ENCODE measurements around the gene DPYSL3. TPM values are rescaled to one million over a fixed set of nuclear protein-coding genes. Genes with fewer than 3 reads are reported as not detected.

DPYSL3 gene
- total RNA-seq, 2 experiments from 2014 or later: 0.13 to 0.38 TPM

- no peak overlapping the region for H3K27ac Mint-ChIP-seq
- DNase-seq (no peak), ATAC-seq (no peak)
- no peaks in the 10 kb centered on the region for H3K36me3 Mint-ChIP-seq (ENCODE audit: low read depth)
- CTCF ChIA-PET: no interaction called here
- intact Hi-C loops (cut with micrococcal nuclease): no loop called here
- H3K27me3 Mint-ChIP-seq: peaks cover 5% of the 10 kb centered on the region
- POLR2A ChIA-PET: no interaction called here
- H3K4me3 Mint-ChIP-seq: no peak overlapping the region
- no peaks in the 10 kb centered on the region for H3K4me1 Mint-ChIP-seq (ENCODE audit: low read depth)
- TF ChIP-seq CTCF (IDR thresholded peaks at IDR 0.05): no peak
- peaks cover 2% of the 10 kb centered on the region for H3K9me3 Mint-ChIP-seq
Measured at GRCh38 chr5:147485814-147486213, 24.1 kb downstream of the DPYSL3 start.

GRCh38 chr5:147485046-147485445 lies 24.8 kb downstream of the DPYSL3 start:
- no peak for ATAC-seq
- peaks cover 3% of the 10 kb centered on the region for H3K27me3 Mint-ChIP-seq
- ChIA-PET CTCF (no interaction called here), POLR2A (no interaction called here)
- no peak overlapping the region for H3K4me3 Mint-ChIP-seq
- TF ChIP-seq CTCF (IDR thresholded peaks at IDR 0.05): no peak
- H3K36me3 Mint-ChIP-seq (ENCODE audit: low read depth): no peaks in the 10 kb centered on the region
- H3K27ac Mint-ChIP-seq: no peak overlapping the region
- intact Hi-C loops (cut with micrococcal nuclease): no loop called here
- H3K4me1 Mint-ChIP-seq (ENCODE audit: low read depth): no peaks in the 10 kb centered on the region
- DNase-seq: no peak
- H3K9me3 Mint-ChIP-seq: peaks cover 2% of the 10 kb centered on the region

DNA sequence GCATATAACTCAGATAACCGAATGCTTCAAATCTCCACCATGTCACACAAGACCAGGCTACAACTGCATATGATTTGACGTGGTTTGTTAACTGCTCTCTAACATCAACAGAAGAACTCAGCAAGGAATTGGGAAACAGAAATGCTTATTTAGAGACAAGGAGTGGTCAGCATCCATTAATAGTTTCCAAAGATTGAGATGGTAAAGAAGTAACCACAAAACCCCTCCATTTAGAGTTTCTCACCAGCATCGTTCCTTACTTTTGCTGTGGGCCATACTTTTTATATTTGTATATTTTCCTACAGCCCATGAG lies 25.2 kb downstream of the DPYSL3 start:
- no peak for TF ChIP-seq CTCF (IDR thresholded peaks at IDR 0.05)
- POLR2A ChIA-PET: no interaction called here

GRCh38 chr5:147483961-147484707 lies 25.7 kb downstream of the DPYSL3 start:
- no peak for ATAC-seq
- no peak overlapping the region for H3K4me3 Mint-ChIP-seq
- ChIA-PET POLR2A (no interaction called here), CTCF (interaction anchor here (1.3 kb wide), 1 partner anchor 114 kb away, joined by 3 read pairs; no protein-coding TSS in a partner anchor)
- H3K4me1 Mint-ChIP-seq (ENCODE audit: low read depth): no peaks in the 10 kb centered on the region
- no peak overlapping the region for H3K27ac Mint-ChIP-seq
- intact Hi-C loops (cut with micrococcal nuclease): no loop called here
- no peak for DNase-seq
- no peaks in the 10 kb centered on the region for H3K36me3 Mint-ChIP-seq (ENCODE audit: low read depth)
- no peak for TF ChIP-seq CTCF (IDR thresholded peaks at IDR 0.05)
- H3K27me3 Mint-ChIP-seq: peaks cover 6% of the 10 kb centered on the region
- peaks cover 2% of the 10 kb centered on the region for H3K9me3 Mint-ChIP-seq

More for the DNA sequence above, 25.2 kb downstream of the DPYSL3 start:
- DNase-seq: no peak
- H3K27me3 Mint-ChIP-seq: peaks cover 1% of the 10 kb centered on the region
- H3K27ac Mint-ChIP-seq: no peak overlapping the region
- CTCF ChIA-PET: no interaction called here
- no peak overlapping the region for H3K4me3 Mint-ChIP-seq
- no peak for ATAC-seq
- H3K4me1 Mint-ChIP-seq (ENCODE audit: low read depth): no peaks in the 10 kb centered on the region
- H3K36me3 Mint-ChIP-seq (ENCODE audit: low read depth): no peaks in the 10 kb centered on the region
- peaks cover 2% of the 10 kb centered on the region for H3K9me3 Mint-ChIP-seq
- intact Hi-C loops (cut with micrococcal nuclease): no loop called here

DNA sequence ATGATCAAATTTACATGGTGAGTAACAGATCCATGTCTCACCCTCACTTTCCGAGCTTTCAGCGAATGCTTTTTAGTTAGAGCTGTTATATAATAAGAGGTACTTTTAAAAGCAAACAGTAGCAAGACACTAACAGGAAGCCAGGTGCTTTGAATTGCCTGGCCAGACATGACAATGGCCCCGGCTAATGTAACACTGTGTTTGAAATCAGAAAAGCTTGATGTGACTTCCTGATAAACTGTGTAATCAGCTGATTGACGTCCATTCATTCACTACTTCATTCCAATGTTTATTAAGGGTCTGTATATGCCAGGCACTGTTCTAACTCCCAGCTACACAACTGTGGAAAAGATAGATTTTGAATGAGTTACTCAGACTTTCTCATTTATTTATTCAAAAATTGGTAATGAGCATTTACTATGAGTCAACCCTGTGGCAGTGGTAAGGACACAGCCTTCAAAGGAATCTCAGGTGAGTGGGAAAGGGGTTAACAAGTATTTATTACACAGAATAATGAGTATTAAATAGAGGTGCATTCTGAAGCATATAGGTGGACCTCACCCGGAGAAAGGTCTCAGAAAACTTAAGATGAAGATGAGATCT lies 26.6 kb downstream of the DPYSL3 start:
- H3K4me1 Mint-ChIP-seq (ENCODE audit: low read depth): no peaks in the 10 kb centered on the region
- no peak for DNase-seq
- peaks cover 8% of the 10 kb centered on the region for H3K27me3 Mint-ChIP-seq
- no peak for TF ChIP-seq CTCF (IDR thresholded peaks at IDR 0.05)
- no peaks in the 10 kb centered on the region for H3K36me3 Mint-ChIP-seq (ENCODE audit: low read depth)
- ChIA-PET POLR2A (no interaction called here), CTCF (interaction anchor here (0.6 to 1.3 kb wide), 2 partner anchors 113 to 1403 kb away, joined by 3 read pairs; no protein-coding TSS in a partner anchor)
- intact Hi-C loops (cut with micrococcal nuclease): no loop called here
- ATAC-seq: no peak
- no peak overlapping the region for H3K4me3 Mint-ChIP-seq
- peaks cover 2% of the 10 kb centered on the region for H3K9me3 Mint-ChIP-seq
- no peak overlapping the region for H3K27ac Mint-ChIP-seq
